ENCODE data around the gene TNFRSF17. TPM values are rescaled to one million over a fixed set of nuclear protein-coding genes. Genes with fewer than 3 reads are reported as not detected.
"Not testable (repeated sequence)": the region's sequence is repeated elsewhere in the genome, so short reads cannot be mapped to it uniquely, and the experiment has no call there.

TNFRSF17 gene
- total RNA-seq, 1 donor from 2014 or later: 0.41 TPM

DNA sequence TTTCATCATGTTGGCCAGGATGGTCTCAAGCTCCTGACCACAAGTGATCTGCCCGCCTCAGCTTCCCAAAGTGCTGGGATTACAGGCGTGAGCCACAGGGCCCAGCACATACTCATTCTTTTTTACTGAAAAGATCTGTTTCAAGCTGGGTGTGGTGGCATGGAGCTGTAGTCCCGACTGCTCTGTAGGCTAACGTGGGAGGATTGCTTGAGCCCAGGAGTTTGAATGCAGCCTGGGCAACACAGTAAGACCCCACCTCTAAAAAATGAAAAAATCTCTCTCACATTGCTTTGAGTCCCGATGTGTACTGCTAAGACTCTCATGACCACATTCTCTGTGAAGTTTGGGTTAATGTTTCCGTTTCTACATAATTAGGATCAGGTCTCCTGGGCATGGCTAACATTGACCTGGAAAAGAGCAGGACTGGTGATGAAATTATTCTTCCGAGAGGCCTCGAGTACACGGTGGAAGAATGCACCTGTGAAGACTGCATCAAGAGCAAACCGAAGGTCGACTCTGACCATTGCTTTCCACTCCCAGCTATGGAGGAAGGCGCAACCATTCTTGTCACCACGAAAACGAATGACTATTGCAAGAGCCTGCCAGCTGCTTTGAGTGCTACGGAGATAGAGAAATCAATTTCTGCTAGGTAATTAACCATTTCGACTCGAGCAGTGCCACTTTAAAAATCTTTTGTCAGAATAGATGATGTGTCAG lies 2.3 kb downstream of the TNFRSF17 start:
- no peaks in the 10 kb centered on the region for H3K9me3 ChIP-seq
- TF ChIP-seq, protein P1, sequence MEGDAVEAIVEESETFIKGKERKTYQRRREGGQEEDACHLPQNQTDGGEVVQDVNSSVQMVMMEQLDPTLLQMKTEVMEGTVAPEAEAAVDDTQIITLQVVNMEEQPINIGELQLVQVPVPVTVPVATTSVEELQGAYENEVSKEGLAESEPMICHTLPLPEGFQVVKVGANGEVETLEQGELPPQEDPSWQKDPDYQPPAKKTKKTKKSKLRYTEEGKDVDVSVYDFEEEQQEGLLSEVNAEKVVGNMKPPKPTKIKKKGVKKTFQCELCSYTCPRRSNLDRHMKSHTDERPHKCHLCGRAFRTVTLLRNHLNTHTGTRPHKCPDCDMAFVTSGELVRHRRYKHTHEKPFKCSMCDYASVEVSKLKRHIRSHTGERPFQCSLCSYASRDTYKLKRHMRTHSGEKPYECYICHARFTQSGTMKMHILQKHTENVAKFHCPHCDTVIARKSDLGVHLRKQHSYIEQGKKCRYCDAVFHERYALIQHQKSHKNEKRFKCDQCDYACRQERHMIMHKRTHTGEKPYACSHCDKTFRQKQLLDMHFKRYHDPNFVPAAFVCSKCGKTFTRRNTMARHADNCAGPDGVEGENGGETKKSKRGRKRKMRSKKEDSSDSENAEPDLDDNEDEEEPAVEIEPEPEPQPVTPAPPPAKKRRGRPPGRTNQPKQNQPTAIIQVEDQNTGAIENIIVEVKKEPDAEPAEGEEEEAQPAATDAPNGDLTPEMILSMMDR (IDR thresholded peaks at IDR 0.05): no peak
- ATAC-seq (peak; percentile 52), DNase-seq (no peak)
- H3K27ac ChIP-seq: no peak overlapping the region
- no peak overlapping the region for H3K4me3 ChIP-seq
- intact Hi-C loops (cut with DNase I): no loop called here
- no peaks in the 10 kb centered on the region for H3K4me1 ChIP-seq
- no peaks in the 10 kb centered on the region for H3K36me3 ChIP-seq
- no peaks in the 10 kb centered on the region for H3K27me3 ChIP-seq

DNA sequence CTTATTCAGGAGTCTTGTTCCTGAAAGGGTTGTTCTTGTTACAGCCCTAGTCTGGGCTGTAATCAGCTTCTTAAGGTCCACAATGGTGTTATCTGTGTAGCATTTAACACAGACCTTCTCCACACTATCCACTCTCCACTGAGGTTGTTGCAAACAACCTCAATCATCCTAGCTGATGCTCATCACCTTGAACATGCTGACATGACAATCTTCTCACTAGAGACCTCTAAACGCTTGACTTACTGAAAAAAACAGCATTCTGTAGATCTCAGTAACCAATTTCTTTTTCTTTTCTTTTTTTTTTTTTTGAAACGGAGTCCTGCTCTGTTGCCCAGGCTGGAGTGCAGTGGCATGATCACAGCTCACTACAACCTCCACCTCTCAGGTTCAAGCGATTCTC lies 3.6 kb downstream of the TNFRSF17 start:
- Histone ChIP-seq H3K4me3 (no peak overlapping the region), H3K27ac (no peak overlapping the region), H3K27me3 (no peaks in the 10 kb centered on the region), H3K4me1 (no peaks in the 10 kb centered on the region), H3K36me3 (no peaks in the 10 kb centered on the region), H3K9me3 (no peaks in the 10 kb centered on the region)
- no peak for ATAC-seq
- DNase-seq: no peak
- intact Hi-C loops (cut with DNase I): no loop called here
- TF ChIP-seq, protein P1 (IDR thresholded peaks at IDR 0.05): no peak

DNA sequence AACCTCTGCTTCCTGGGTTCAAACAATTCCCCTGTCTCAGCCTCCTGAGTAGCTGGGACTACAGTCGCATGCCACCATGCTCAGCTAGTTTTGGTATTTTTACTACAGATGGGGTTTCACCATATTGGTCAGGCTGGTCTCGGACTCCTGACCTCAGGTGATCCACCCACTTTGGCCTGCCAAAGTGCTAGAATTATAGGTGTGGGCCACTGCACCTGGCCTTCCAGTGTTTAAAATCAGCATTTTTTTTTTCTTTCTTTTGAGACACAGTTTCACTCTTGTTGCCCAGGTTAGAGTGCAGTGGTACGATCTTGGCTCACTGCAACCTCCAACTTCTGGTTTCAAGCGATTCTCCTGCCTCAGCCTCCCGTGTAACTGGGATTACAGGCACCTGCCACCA lies 5.3 kb downstream of the TNFRSF17 start:
- ATAC-seq; H3K27me3 ChIP-seq; H3K4me1 ChIP-seq; H3K36me3 ChIP-seq; H3K9me3 ChIP-seq; H3K27ac ChIP-seq; H3K4me3 ChIP-seq; DNase-seq; intact Hi-C loops (cut with DNase I): not testable (repeated sequence)

DNA sequence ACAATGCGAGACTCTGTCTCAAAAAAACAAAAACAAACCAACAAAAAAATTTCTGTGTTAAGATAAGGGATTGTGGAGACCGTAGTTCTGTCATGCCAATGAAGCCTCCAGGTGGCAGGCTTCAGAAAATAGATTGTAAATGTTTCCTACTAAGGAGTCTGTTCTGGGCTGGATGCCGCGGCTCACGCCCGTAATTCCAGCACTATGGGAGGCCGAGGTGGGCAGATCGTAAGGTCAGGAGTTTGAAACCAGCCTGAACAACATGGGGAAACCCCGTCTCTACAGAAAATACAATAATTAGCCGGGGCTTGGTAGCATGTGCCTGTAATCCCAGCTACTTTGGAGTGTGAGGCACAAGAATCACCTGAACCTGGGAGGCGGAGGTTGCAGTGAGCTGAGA lies 7.1 kb downstream of the TNFRSF17 start:
- TF ChIP-seq, protein P1 (IDR thresholded peaks at IDR 0.05): no peak
- intact Hi-C loops (cut with DNase I): no loop called here
- H3K27me3 ChIP-seq: no peaks in the 10 kb centered on the region
- ATAC-seq (no peak), DNase-seq (no peak)
- H3K4me3 ChIP-seq: no peak overlapping the region
- no peaks in the 10 kb centered on the region for H3K9me3 ChIP-seq
- H3K36me3 ChIP-seq: no peaks in the 10 kb centered on the region
- H3K27ac ChIP-seq: no peak overlapping the region
- H3K4me1 ChIP-seq: peaks cover 8% of the 10 kb centered on the region

DNA sequence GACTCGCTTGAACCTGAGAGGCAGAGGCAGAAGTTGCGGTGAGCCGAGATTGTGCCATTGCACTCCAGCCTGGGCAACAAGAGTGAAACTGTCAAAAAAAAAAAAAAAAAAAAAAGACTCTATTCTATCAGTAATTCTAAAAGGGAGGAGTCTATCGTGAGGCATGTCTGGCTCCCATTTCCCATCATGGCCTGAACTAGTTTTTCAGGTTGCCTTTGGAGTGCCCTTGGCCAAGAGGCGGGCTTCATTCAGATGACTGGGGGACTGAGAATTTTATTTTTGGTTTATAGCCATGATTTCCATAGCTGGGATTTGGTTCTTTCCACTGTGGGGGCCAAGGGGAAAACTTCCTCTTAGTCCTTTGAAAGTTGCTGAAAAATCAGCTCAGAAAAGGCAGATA lies 8.1 kb downstream of the TNFRSF17 start:
- Histone ChIP-seq H3K4me1 (peaks cover 16% of the 10 kb centered on the region), H3K27ac (no peak overlapping the region)
- ATAC-seq: no peak

DNA sequence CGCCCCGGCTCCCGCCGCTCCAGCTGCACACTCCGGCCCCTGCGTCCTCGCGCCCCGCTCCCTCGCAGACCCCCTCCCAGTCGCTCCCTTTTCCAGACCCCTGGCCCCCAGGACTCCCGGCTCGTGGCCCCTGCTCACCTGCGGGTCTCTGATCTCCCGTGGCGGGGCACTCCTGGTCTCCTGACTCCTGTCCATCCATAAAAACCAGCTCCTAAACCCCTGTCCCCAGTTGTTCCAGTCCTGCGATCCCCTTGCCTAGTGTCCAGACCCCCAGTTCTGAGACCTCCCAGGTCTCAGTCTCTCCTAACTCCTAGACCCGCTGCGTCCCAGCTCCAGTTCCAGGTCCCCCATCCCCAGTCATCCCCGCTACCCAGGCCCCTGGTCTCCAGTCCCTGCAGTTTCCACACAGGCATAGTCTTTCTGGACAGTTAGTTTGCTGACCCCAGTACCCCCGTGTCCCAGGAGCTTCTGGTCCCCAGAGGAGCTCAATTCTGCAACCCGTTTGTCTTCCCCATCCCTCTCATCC lies 11.9 kb downstream of the TNFRSF17 start:
- TF ChIP-seq, protein P1 (IDR thresholded peaks at IDR 0.05): no peak
- ATAC-seq (peak; percentile 1), DNase-seq (no peak)
- peak overlapping the region; percentile 95 for H3K4me3 ChIP-seq
- H3K9me3 ChIP-seq: no peaks in the 10 kb centered on the region
- intact Hi-C loops (cut with DNase I): no loop called here
- H3K27me3 ChIP-seq: no peaks in the 10 kb centered on the region
- H3K36me3 ChIP-seq: no peaks in the 10 kb centered on the region
- peaks cover 20% of the 10 kb centered on the region for H3K4me1 ChIP-seq
- peak overlapping the region; percentile 87 for H3K27ac ChIP-seq

More for the DNA sequence above, 8.1 kb downstream of the TNFRSF17 start:
- no peak for DNase-seq
- H3K27me3 ChIP-seq: no peaks in the 10 kb centered on the region
- H3K9me3 ChIP-seq: no peaks in the 10 kb centered on the region
- TF ChIP-seq, protein P1 (IDR thresholded peaks at IDR 0.05): no peak
- H3K36me3 ChIP-seq: no peaks in the 10 kb centered on the region
- no peak overlapping the region for H3K4me3 ChIP-seq
- intact Hi-C loops (cut with DNase I): no loop called here
